Ovary (tissue), 9 donors: ENCODE results near the gene LEKR1. TPM values are rescaled to one million over a fixed set of nuclear protein-coding genes. Genes with fewer than 3 reads are reported as not detected.

Experiments
- DNase-seq, 5 donors: peaks; one replicate each; pipeline ENCODE4 v3.0.0-alpha.2; 2019 to 2020
- H3K27ac ChIP-seq, 2 donors: fragments of 200-600 bp; one replicate each; pipeline versions ENCODE4 v1.5.1 to v1.8.0; 2019 to 2022
- H3K27me3 ChIP-seq: fragments of 200-600 bp; one replicate; pipeline ENCODE4 v1.8.0; 2022
- H3K36me3 ChIP-seq: fragments of 200-600 bp; sonication (generic); one replicate; pipeline ENCODE4 v1.5.1; 2019
- H3K4me1 ChIP-seq: one replicate; pipeline ENCODE4 v1.8.1; 2013; ENCODE audit warnings: mild to moderate bottlenecking, moderate library complexity; ENCODE audit not compliant: insufficient read depth
- H3K4me3 ChIP-seq: fragments of 200-600 bp; sonication (generic); one replicate; pipeline ENCODE4 v1.5.1; 2017
- H3K9me3 ChIP-seq, 2 donors: fragments of 200-600 bp in 1 of 2; sonication (generic) in 1 of 2; one replicate each; pipeline versions ENCODE4 v1.5.1 to v1.8.1; 2013 to 2019; ENCODE audit warnings: mild to moderate bottlenecking in 1 of 2, moderate library complexity in 1 of 2
- EP300 ChIP-seq: sonication (generic); formaldehyde crosslinking; IDR thresholded peaks from one replicate; pipeline ENCODE4 v1.6.1; 2017; ENCODE audit warnings: antibody characterized with exemption
- POLR2A ChIP-seq: fragments of 450-650 bp; IDR thresholded peaks from one replicate; pipeline ENCODE4 v1.6.1; 2017; ENCODE audit warnings: antibody characterized with exemption, mild to moderate bottlenecking, moderate library complexity
- WGBS, 3 donors: extraction: QIAGEN DNeasy Blood & Tissue Kit in 1 of 3; methylation state at CpG; one replicate each; pipeline versions ENCODE4 v1.1.5 to v1.1.7; 2013 to 2017; 5-methylcytosine and 5-hydroxymethylcytosine counted together
- intact Hi-C, 4 donors: fragments of 100-400 bp; cut with DNase I; formaldehyde crosslinking; loops; one replicate each; pipeline versions ENCODE4 v1.11.0 to v1.15.1; 2022 to 2023
- polyA plus RNA-seq, 2 donors: library from polyadenylated mRNA; stranded (reverse); fragments of 200-250 nt in 1 of 2; fragments of 350-450 nt in 1 of 2; fragmentation: Illumina TruSeq in 1 of 2; extraction: RNeasy Lipid Tissue Mini Kit (QIAGEN cat#74804) in 1 of 2; gene quantifications; one replicate each; pipeline ENCODE4 v1.2.3, GENCODE V29; 2013 to 2014
- total RNA-seq, 7 donors: library from RNA; depleted of rRNA in 2 of 7; stranded (reverse); fragments of >200 nt in 2 of 7; fragmentation: NEBNext Ultra II Directional in 3 of 7; extraction: Animal tissue kit (Norgen Biotek cat#: 25700) in 3 of 7; gene quantifications; one replicate each; pipeline versions ENCODE4 v1.1.0 to v1.2.4, GENCODE V29; 2016 to 2023
- TF ChIP-seq, protein P1 (sequence below), 3 donors: fragments of 450-650 bp in 2 of 3; fragments of 200-600 bp in 1 of 3; IDR thresholded peaks; one replicate each; pipeline versions ENCODE4 v1.5.1 to v1.8.0; 2016 to 2022; ENCODE audit warnings: antibody characterized with exemption in 3 of 3, mild to moderate bottlenecking in 1 of 3
- donor health status: DM: no; HTN: no; CAD: no; lungs with moderate emphysema.
- donor health status: DM: no; HTN: no; CAD: no.
- donor health status: Bipolar disorder and iron deficiency.
- donor health status: DM: yes; HTN: yes; CAD: no.
- donor health status: DM: no; HTN: no; CAD: no.
- donor health status: DM: yes; HTN: yes; CAD: no.

The LEKR1 gene
- total and polyA plus RNA-seq, 9 donors: 0.38 to 7.8 (median 2.4) TPM

DNA sequence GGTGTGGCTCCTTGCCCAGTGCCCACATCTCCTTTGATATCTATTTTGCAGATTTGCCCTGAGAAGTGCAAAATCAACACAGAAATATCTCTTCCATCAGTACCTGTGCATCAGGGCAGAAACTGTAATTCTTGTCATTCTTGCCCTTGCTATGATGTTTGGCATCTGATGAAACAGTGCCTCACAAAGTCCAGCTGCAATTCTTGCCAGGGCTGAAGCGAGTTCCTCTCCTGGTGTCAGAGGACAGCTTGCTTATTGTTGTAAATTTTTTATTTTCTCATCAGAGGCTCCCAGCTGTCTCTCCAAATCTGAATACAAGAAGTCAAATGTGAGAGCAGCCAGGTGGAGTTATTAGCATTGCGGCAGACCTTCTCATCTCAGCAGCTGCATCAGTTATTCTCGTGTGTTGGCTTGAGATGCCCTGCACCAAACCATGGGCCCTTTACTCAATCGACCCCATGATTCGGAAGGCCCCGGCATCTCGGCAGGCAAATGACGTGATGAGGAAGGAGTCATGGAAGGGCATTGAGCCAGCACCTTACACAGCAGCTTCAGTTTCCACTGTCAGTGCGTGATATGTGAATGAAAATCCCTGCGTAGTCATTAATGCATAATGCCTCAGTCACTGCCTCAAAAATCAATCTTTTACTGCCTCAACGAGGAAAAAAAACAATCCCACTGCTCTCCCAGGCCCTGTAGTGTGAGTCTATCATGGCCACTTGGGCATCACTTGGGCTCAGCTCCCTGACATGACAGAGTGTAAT lies 240.4 kb downstream of the LEKR1 start:
- 48 to 67% (median 50%) methylated on average over 11 of the region's 11 CpGs for WGBS, 3 donors
- Histone ChIP-seq H3K27me3 (no peaks in the 10 kb centered on the region), H3K4me1 (no peaks in the 10 kb centered on the region), H3K36me3 (no peaks in the 10 kb centered on the region), H3K9me3 (no peaks in the 10 kb centered on the region), H3K27ac (no peak overlapping the region), H3K4me3 (no peak overlapping the region)
- TF ChIP-seq POLR2A (no peak), EP300 (no peak)
- TF ChIP-seq, protein P1, sequence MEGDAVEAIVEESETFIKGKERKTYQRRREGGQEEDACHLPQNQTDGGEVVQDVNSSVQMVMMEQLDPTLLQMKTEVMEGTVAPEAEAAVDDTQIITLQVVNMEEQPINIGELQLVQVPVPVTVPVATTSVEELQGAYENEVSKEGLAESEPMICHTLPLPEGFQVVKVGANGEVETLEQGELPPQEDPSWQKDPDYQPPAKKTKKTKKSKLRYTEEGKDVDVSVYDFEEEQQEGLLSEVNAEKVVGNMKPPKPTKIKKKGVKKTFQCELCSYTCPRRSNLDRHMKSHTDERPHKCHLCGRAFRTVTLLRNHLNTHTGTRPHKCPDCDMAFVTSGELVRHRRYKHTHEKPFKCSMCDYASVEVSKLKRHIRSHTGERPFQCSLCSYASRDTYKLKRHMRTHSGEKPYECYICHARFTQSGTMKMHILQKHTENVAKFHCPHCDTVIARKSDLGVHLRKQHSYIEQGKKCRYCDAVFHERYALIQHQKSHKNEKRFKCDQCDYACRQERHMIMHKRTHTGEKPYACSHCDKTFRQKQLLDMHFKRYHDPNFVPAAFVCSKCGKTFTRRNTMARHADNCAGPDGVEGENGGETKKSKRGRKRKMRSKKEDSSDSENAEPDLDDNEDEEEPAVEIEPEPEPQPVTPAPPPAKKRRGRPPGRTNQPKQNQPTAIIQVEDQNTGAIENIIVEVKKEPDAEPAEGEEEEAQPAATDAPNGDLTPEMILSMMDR (IDR thresholded peaks at IDR 0.05): no peak
- peak in 2 of 5 donors; percentile 31 to 32 for DNase-seq
- intact Hi-C loops: no loop called here

DNA sequence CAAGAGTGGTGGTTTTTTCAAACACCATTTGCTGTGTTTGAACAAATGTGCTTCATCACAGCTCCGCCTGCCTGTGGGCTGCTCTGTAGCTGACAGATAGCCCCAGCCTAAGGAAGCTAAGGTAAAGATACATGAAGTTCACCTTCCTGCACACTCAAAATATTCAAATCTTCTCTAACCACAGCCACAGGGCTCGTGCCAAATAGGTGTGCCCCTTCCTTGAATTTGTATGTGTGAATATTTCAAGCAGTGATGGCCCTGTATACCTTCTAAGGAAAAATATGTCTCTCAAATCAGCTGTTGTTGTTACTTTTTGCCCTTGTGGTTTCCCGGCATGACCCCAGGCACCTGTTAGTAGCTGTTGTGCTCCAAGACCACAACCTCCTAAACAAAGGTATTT lies 241.0 kb downstream of the LEKR1 start:
- no peaks in the 10 kb centered on the region for H3K27me3 ChIP-seq
- no peaks in the 10 kb centered on the region for H3K9me3 ChIP-seq
- H3K4me1 ChIP-seq: no peaks in the 10 kb centered on the region
- H3K4me3 ChIP-seq: no peak overlapping the region
- H3K27ac ChIP-seq: no peak overlapping the region
- intact Hi-C loops: no loop called here
- no peaks in the 10 kb centered on the region for H3K36me3 ChIP-seq
- WGBS, 3 donors: 72 to 80% (median 79%) methylated on average over 3 of the region's 3 CpGs
- DNase-seq: no peak
- no peak for TF ChIP-seq POLR2A
- TF ChIP-seq EP300: no peak
- TF ChIP-seq, protein P1 (IDR thresholded peaks at IDR 0.05): no peak

DNA sequence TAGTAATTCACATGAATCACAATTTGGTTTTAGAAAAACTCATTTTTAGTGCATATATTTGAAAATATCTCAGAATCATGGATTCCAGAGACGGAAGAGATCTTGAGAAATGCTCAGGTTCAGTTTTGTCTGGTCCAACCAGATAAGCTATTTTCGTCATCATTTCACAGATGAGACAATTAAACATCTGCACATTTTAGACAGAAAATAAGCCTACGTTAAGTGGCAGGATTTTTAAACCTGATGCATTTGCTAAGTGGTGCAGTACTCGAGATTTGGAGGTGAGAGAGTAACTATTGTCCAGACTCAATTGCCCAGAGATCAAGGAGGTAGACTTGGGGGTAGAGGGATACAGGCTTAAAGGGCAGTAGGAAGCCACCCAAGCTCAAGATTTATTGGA lies 243.3 kb downstream of the LEKR1 start:
- WGBS, 3 donors: 91 to 94% (median 94%) methylated on average over 4 of the region's 4 CpGs
- no peak for DNase-seq
- Histone ChIP-seq H3K4me1 (no peaks in the 10 kb centered on the region), H3K27ac (no peak overlapping the region), H3K36me3 (no peaks in the 10 kb centered on the region), H3K9me3 (no peaks in the 10 kb centered on the region), H3K27me3 (no peaks in the 10 kb centered on the region), H3K4me3 (no peak overlapping the region)
- TF ChIP-seq POLR2A (no peak), EP300 (no peak)
- TF ChIP-seq, protein P1 (IDR thresholded peaks at IDR 0.05): no peak
- intact Hi-C loops: no loop called here

DNA sequence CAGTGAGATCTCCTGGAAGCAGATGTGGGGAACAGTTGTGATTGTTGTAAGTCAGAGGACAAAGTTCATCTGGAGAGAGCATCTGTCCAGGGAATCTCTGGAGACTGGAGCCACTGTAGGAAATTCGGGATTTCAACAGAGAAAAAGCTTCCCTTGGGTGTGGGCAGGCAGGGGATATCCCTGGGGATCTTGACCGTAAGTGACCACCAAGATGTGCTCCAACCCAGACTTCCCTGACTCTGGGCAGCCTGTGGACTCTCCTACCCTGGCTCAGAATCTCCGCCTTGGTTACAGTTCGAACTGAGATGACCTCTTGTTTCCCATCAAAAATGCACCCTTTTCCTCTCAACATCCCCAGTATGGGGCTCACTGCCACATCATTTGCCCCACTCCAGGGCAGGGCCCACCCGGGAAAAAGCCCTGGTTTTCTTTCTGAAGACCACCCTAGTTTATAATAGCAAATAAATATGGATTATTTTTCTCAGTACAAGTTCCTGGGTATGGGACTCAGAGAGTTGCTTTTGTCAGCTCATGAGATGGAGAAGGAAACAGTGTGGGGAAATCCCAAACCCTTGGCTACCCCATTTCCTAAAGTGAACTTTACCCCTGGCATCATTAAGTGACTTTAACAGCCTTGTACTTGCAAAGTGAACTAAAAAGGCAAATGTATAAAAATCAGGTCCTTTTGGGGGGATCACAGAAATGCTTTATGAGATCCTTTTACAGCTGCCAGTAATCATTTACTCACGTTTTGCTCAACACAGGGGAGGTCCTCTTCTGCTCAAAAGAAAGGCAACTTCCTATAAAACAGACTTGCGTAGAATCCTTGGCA lies 243.9 kb downstream of the LEKR1 start:
- TF ChIP-seq, protein P1 (IDR thresholded peaks at IDR 0.05): no peak
- TF ChIP-seq EP300: no peak
- TF ChIP-seq POLR2A: no peak
- intact Hi-C loops: loop anchor here in 1 of 4 donors (10.0 kb wide), 1 partner anchor 255 kb away; no protein-coding TSS in a partner anchor
- no peak for DNase-seq
- H3K4me1 ChIP-seq: no peaks in the 10 kb centered on the region
- no peak overlapping the region for H3K27ac ChIP-seq
- H3K27me3 ChIP-seq: no peaks in the 10 kb centered on the region
- no peak overlapping the region for H3K4me3 ChIP-seq
- WGBS, 3 donors: 74 to 80% (median 76%) methylated on average over 7 of the region's 7 CpGs
- H3K9me3 ChIP-seq: no peaks in the 10 kb centered on the region
- no peaks in the 10 kb centered on the region for H3K36me3 ChIP-seq
